MCF 10A (cell line): ENCODE measurements around the gene VAV2. TPM values are rescaled to one million over a fixed set of nuclear protein-coding genes. Genes with fewer than 3 reads are reported as not detected.

Experiments
- BruUV-seq: library from RNA; stranded (reverse); fragments of 400-500 nt; replicated peaks from 2 replicates; lab custom pipeline; 2021; lab: Mats Ljungman, UMichigan
- CTCF ChIA-PET: fragments of 300-600 bp; sonication (Branson Sonifier 250); formaldehyde crosslinking; extraction: SDS; loops from one replicate; lab custom pipeline; 2021; ENCODE audit warnings: antibody characterized with exemption, inconsistent platforms; lab: Yijun Ruan, JAX
- POLR2A ChIA-PET: fragments of 300-600, 350-650 bp; sonication (Branson Sonifier 250); formaldehyde crosslinking; extraction: SDS; loops from one replicate; lab custom pipeline; 2020; ENCODE audit warnings: antibody characterized with exemption, inconsistent platforms; lab: Yijun Ruan, JAX
- DNase-seq: peaks from one replicate; pipeline ENCODE4 v3.0.0-alpha.2; 2018; ENCODE audit not compliant: unreplicated experiment
- H3K27ac Mint-ChIP-seq: one replicate; pipeline ENCODE4 v1.8.0; 2022; ENCODE audit warnings: mild to moderate bottlenecking, low read depth, mixed read lengths; ENCODE audit not compliant: unreplicated experiment
- H3K27me3 Mint-ChIP-seq: one replicate; pipeline ENCODE4 v1.8.0; 2022; ENCODE audit warnings: mixed read lengths; ENCODE audit not compliant: insufficient read depth, unreplicated experiment
- H3K36me3 Mint-ChIP-seq: one replicate; pipeline ENCODE4 v1.8.0; 2022; ENCODE audit warnings: mild to moderate bottlenecking, moderate library complexity, mixed read lengths; ENCODE audit not compliant: insufficient read depth, unreplicated experiment
- H3K4me1 Mint-ChIP-seq: one replicate; pipeline ENCODE4 v1.8.0; 2022; ENCODE audit warnings: mixed read lengths; ENCODE audit not compliant: insufficient read depth, unreplicated experiment
- H3K4me3 Mint-ChIP-seq: one replicate; pipeline ENCODE4 v1.8.0; 2022; ENCODE audit warnings: mild to moderate bottlenecking, moderate library complexity, mixed read lengths; ENCODE audit not compliant: unreplicated experiment
- H3K9me3 Mint-ChIP-seq: one replicate; pipeline ENCODE4 v1.8.0; 2022; ENCODE audit warnings: mixed read lengths; ENCODE audit not compliant: unreplicated experiment
- CTCF ChIP-seq: fragments of 200-600 bp; IDR thresholded peaks from one replicate; pipeline ENCODE4 v1.8.0; 2022; ENCODE audit warnings: antibody characterized with exemption, mild to moderate bottlenecking; ENCODE audit not compliant: unreplicated experiment
- intact Hi-C: fragments of 100-400 bp; cut with micrococcal nuclease; formaldehyde crosslinking; loops from 2 replicates; pipeline ENCODE4 v1.14.1; 2022
- total RNA-seq: library from RNA; stranded (reverse); gene quantifications from 2 replicates; pipeline ENCODE4 v1.2.3, GENCODE V29; 2022

VAV2 gene
- total RNA-seq, 1 experiment from 2014 or later, result 31.0 TPM

DNA sequence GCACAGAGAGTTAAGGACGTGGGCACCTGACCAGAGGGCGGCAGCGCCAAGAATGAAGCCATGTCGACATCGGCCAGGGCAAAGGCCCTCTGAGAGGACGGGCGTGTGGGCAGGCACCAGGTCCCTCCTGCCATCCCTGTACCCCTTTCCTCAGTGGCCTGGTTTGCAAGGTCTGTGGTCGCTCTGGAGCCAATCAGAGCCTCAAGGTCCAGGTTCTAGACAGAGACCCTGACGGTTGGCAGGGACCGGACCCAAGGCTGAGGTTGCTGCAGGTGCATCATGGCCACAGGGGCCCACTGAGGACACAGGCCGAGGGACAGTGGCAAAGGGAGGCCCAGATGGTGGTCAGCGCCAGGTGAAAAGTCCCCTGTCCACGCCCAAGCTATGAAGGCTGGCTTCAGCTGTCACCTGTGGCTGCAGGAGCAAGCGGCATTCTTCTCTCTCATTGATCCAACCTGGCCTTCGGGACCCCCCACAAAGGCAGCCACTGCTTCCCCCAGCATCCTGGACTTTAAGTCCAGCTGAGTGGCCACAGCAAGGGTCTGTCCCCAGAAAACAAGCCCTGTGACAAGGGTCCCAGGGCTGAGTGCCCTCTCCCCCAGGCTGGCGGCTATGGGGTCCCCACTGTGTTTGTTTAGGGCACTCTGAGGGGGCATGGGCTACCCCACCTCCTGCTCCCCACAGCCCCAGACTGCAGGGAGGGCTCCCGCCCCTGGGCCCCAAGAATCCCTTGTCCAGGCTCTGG is 48.9 kb downstream of the VAV2 start:
- Mint-ChIP-seq H3K9me3 (no peaks in the 10 kb centered on the region), H3K27me3 (no peaks in the 10 kb centered on the region), H3K4me3 (no peak overlapping the region), H3K36me3 (peaks cover 11% of the 10 kb centered on the region), H3K27ac (no peak overlapping the region), H3K4me1 (peaks cover 6% of the 10 kb centered on the region)
- POLR2A ChIA-PET, result no interaction called here
- TF ChIP-seq CTCF, result no peak
- no peak for DNase-seq
- BruUV-seq, result no TSS peak
- intact Hi-C loops, result no loop called here
- CTCF ChIA-PET, result interaction anchor here (0.6 kb wide), 1 partner anchor 201 kb away, joined by 3 read pairs; no protein-coding TSS in a partner anchor

- POLR2A ChIA-PET, result no interaction called here
- no peak for DNase-seq
- Mint-ChIP-seq H3K36me3 (peaks cover 11% of the 10 kb centered on the region), H3K4me1 (peaks cover 6% of the 10 kb centered on the region), H3K4me3 (no peak overlapping the region), H3K27me3 (no peaks in the 10 kb centered on the region), H3K9me3 (no peaks in the 10 kb centered on the region), H3K27ac (no peak overlapping the region)
- no TSS peak for BruUV-seq
- no peak for TF ChIP-seq CTCF
- intact Hi-C loops, result no loop called here
- CTCF ChIA-PET, result interaction anchor here (0.6 kb wide), 2 partner anchors 68 to 200 kb away, joined by 3 read pairs; no protein-coding TSS in a partner anchor
Measured at GRCh38 chr9:133942206-133942975, 49.7 kb downstream of the VAV2 start.

- no peak overlapping the region for H3K27ac Mint-ChIP-seq
- H3K9me3 Mint-ChIP-seq, result no peaks in the 10 kb centered on the region
- POLR2A ChIA-PET, result no interaction called here
- TF ChIP-seq CTCF, result no peak
- intact Hi-C loops, result no loop called here
- DNase-seq, result no peak
- no peaks in the 10 kb centered on the region for H3K4me1 Mint-ChIP-seq
- no peak overlapping the region for H3K4me3 Mint-ChIP-seq
- no TSS peak for BruUV-seq
- H3K27me3 Mint-ChIP-seq, result no peaks in the 10 kb centered on the region
- H3K36me3 Mint-ChIP-seq, result peaks cover 18% of the 10 kb centered on the region
- CTCF ChIA-PET, result interaction anchor here (1.5 kb wide), 1 partner anchor 53 kb away, joined by 5 read pairs; no protein-coding TSS in a partner anchor
Measured at GRCh38 chr9:133939845-133940244, 52.3 kb downstream of the VAV2 start.

DNA sequence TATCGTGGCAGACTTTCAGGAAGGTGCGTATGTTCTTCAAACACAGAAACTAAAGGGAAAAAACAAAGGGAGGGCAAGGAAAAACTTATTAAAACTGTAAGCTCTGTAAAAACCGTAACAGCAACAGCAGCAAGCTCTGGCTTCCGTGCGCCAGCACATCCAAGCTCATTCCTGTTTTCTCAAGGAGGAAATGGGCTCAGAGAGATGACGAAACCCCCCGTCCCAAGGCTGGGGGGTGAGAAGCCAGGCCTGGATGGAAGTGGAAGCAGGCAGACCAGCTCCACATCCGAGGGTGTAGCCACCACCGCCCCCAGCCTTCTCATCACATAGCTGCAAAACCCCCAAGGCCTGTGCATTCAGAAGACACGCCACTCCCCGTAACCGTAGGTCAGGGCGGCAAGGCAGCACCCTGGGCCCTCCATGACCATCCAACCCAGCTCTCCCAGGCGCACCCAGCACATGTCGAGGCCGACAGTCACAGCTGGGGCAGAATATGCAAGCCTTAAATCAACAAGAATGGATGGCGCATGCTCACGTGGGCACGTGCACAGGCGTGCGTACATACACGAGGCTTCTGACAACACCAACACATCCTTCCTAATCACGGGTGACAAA is 52.8 kb downstream of the VAV2 start:
- Mint-ChIP-seq H3K27ac (no peak overlapping the region), H3K4me3 (no peak overlapping the region), H3K4me1 (no peaks in the 10 kb centered on the region), H3K9me3 (no peaks in the 10 kb centered on the region), H3K27me3 (no peaks in the 10 kb centered on the region), H3K36me3 (peaks cover 23% of the 10 kb centered on the region)
- intact Hi-C loops, result no loop called here
- CTCF ChIA-PET, result interaction anchor here (0.7 to 1.5 kb wide), 2 partner anchors 54 to 157 kb away, joined by 3 to 5 read pairs; no protein-coding TSS in a partner anchor
- no peak for TF ChIP-seq CTCF
- no peak for DNase-seq
- no TSS peak for BruUV-seq
- POLR2A ChIA-PET, result no interaction called here
